DOHH2 (cell line): ENCODE data around the gene AHRR.
A peak's percentile ranks its signal among the peaks of the same experiment; 100 is the strongest.

Experiments
- H3F3A ChIP-seq: fragments of 200-600 bp; sonication (generic), shearing (Covaris generic); 2 replicates; pipeline ENCODE4 v1.6.0; 2016; ENCODE audit warnings: antibody characterized with exemption, mild to moderate bottlenecking; ENCODE audit not compliant: control insufficient read depth, insufficient read depth
- H3K27ac ChIP-seq: fragments of 200-600 bp; sonication (generic); 2 replicates; pipeline ENCODE4 v1.5.1; 2014; ENCODE audit warnings: low read depth, mild to moderate bottlenecking, low read length, moderate library complexity
- H3K27me3 ChIP-seq: fragments of 200-600 bp; sonication (generic); 2 replicates; pipeline ENCODE4 v1.6.1; 2014; ENCODE audit warnings: mild to moderate bottlenecking, low read length, mixed read lengths; ENCODE audit not compliant: control insufficient read depth
- H3K36me3 ChIP-seq: fragments of 200-600 bp; sonication (generic); 2 replicates; pipeline ENCODE4 v1.6.1; 2014; ENCODE audit warnings: mild to moderate bottlenecking, low read length, moderate library complexity, mixed read lengths; ENCODE audit not compliant: control insufficient read depth
- H3K4me1 ChIP-seq: fragments of 200-600 bp; sonication (generic); 2 replicates; pipeline ENCODE4 v1.6.1; 2014; ENCODE audit warnings: mild to moderate bottlenecking, low read length, mixed read lengths; ENCODE audit not compliant: control insufficient read depth
- H3K4me2 ChIP-seq: fragments of 200-600 bp; sonication (generic); 2 replicates; pipeline ENCODE4 v1.6.0; 2014; ENCODE audit warnings: mild to moderate bottlenecking, low read length, moderate library complexity
- H3K4me3 ChIP-seq: fragments of 200-600 bp; sonication (generic); 2 replicates; pipeline ENCODE4 v1.5.1; 2014; ENCODE audit warnings: mild to moderate bottlenecking, low read length, mixed read lengths
- H3K79me2 ChIP-seq: fragments of 200-600 bp; sonication (generic); 2 replicates; pipeline ENCODE4 v1.6.1; 2014; ENCODE audit warnings: mild to moderate bottlenecking, low read length, mixed read lengths; ENCODE audit not compliant: control insufficient read depth
- H3K9me2 ChIP-seq: fragments of 200-600 bp; sonication (generic); replicated peaks from 2 replicates; pipeline ENCODE4 v1.6.1; 2014; ENCODE audit warnings: mild to moderate bottlenecking, low read length, mixed read lengths; ENCODE audit not compliant: control insufficient read depth
- H3K9me3 ChIP-seq: fragments of 200-600 bp; sonication (generic); 2 replicates; pipeline ENCODE4 v1.6.1; 2014; ENCODE audit warnings: antibody characterized with exemption, low read length, mixed read lengths; ENCODE audit not compliant: control insufficient read depth, insufficient read depth
- H4K20me1 ChIP-seq: fragments of 200-600 bp; sonication (generic); 2 replicates; pipeline ENCODE4 v1.6.0; 2014; ENCODE audit warnings: low read depth, mild to moderate bottlenecking, antibody characterized with exemption, low read length, moderate library complexity; ENCODE audit not compliant: control insufficient read depth, insufficient read depth
- CTCF ChIP-seq: fragments of 200-600 bp; sonication (generic); IDR thresholded peaks from one replicate; pipeline ENCODE4 v1.5.1; 2014; ENCODE audit warnings: antibody characterized with exemption, mild to moderate bottlenecking, low read depth, low read length; ENCODE audit not compliant: poor library complexity, severe bottlenecking
- EZH2phosphoT487 ChIP-seq: fragments of 200-600 bp; sonication (generic); IDR thresholded peaks from 2 replicates; pipeline ENCODE4 v1.6.1; 2017; ENCODE audit warnings: borderline replicate concordance, mild to moderate bottlenecking, antibody characterized with exemption, low read length, moderate library complexity, mixed read lengths

The AHRR gene

GRCh38 chr5:318931-319601, 2.4 kb upstream of the AHRR start:
- H3K4me2 ChIP-seq = no peak overlapping the region
- H3K4me3 ChIP-seq = no peak overlapping the region
- H3K27ac ChIP-seq = no peak overlapping the region
- H3K9me3 ChIP-seq = no peaks in the 10 kb centered on the region
- peaks cover 79% of the 10 kb centered on the region for H3K4me1 ChIP-seq
- no peaks in the 10 kb centered on the region for H4K20me1 ChIP-seq
- no peaks in the 10 kb centered on the region for H3K27me3 ChIP-seq
- H3K36me3 ChIP-seq = peaks cover 23% of the 10 kb centered on the region
- TF ChIP-seq EZH2phosphoT487 (no peak), CTCF (no peak)
- no peaks in the 10 kb centered on the region for H3K79me2 ChIP-seq
- H3K9me2 ChIP-seq = no peaks in the 10 kb centered on the region
- H3F3A ChIP-seq = peaks cover 10% of the 10 kb centered on the region; the same call in 1 of the 2 replicates

GRCh38 chr5:320524-321229, 837 bp upstream of the AHRR start:
- Histone ChIP-seq H3K79me2 (no peaks in the 10 kb centered on the region), H3F3A (peaks cover 10% of the 10 kb centered on the region; the same call in 1 of the 2 replicates), H3K4me1 (peaks cover 68% of the 10 kb centered on the region), H4K20me1 (no peaks in the 10 kb centered on the region), H3K36me3 (peaks cover 11% of the 10 kb centered on the region), H3K4me3 (peak overlapping the region; percentile 71), H3K4me2 (peak overlapping the region; percentile 71), H3K27me3 (no peaks in the 10 kb centered on the region), H3K9me3 (no peaks in the 10 kb centered on the region), H3K9me2 (no peaks in the 10 kb centered on the region), H3K27ac (no peak overlapping the region)
- TF ChIP-seq CTCF = no peak
- no peak for TF ChIP-seq EZH2phosphoT487

GRCh38 chr5:321726-322251, 275 bp downstream of the AHRR start:
- no peaks in the 10 kb centered on the region for H3K79me2 ChIP-seq
- H3K27ac ChIP-seq = no peak overlapping the region
- H3K4me2 ChIP-seq = peak overlapping the region; percentile 71
- no peaks in the 10 kb centered on the region for H3K9me2 ChIP-seq
- H3K9me3 ChIP-seq = no peaks in the 10 kb centered on the region
- peak overlapping the region; percentile 71 for H3K4me3 ChIP-seq
- peaks cover 10% of the 10 kb centered on the region; the same call in 1 of the 2 replicates for H3F3A ChIP-seq
- peaks cover 2% of the 10 kb centered on the region for H3K36me3 ChIP-seq
- peaks cover 57% of the 10 kb centered on the region for H3K4me1 ChIP-seq
- H3K27me3 ChIP-seq = no peaks in the 10 kb centered on the region
- no peak for TF ChIP-seq CTCF
- TF ChIP-seq EZH2phosphoT487 = no peak
- no peaks in the 10 kb centered on the region for H4K20me1 ChIP-seq
